BE2C (cell line): ENCODE data around the gene ZNF787.
A peak's percentile ranks its signal among the peaks of the same experiment; 100 is the strongest.
"Not testable (repeated sequence)": the region's sequence is repeated elsewhere in the genome, so short reads cannot be mapped to it uniquely, and the experiment has no call there.

Source experiments
- DNase-seq: peaks from one replicate; pipeline ENCODE4 v3.0.0-alpha.2; 2020
- H3K27me3 ChIP-seq: fragments of 250-450 bp; sonication (Bioruptor Pico); 2 replicates; pipeline ENCODE4 v1.5.1; 2020; ENCODE audit warnings: mild to moderate bottlenecking
- H3K36me3 ChIP-seq: fragments of 250-450 bp; sonication (Bioruptor Pico); 2 replicates; pipeline ENCODE4 v1.5.1; 2020; ENCODE audit warnings: mild to moderate bottlenecking
- H3K4me1 ChIP-seq: fragments of 250-450 bp; sonication (Bioruptor Pico); 2 replicates; pipeline ENCODE4 v1.5.1; 2020
- H3K4me3 ChIP-seq: 2 replicates; pipeline ENCODE4 v1.5.1; 2011; ENCODE audit warnings: low read depth, low read length
- H3K9me3 ChIP-seq: fragments of 250-450 bp; sonication (Bioruptor Pico); 2 replicates; pipeline ENCODE4 v1.5.1; 2020
- TF ChIP-seq, protein P1 (sequence below): IDR thresholded peaks from 2 replicates; pipeline ENCODE4 v1.5.1; 2012; ENCODE audit warnings: mild to moderate bottlenecking, low read depth, low read length

ZNF787 gene

GRCh38 chr19:56107626-56108351 lies 13.3 kb downstream of the ZNF787 start:
- Histone ChIP-seq H3K27me3 (no peaks in the 10 kb centered on the region), H3K4me1 (no peaks in the 10 kb centered on the region; the same call in 1 of the 2 replicates), H3K9me3 (no peaks in the 10 kb centered on the region; the same call in 1 of the 2 replicates), H3K36me3 (peaks cover under 1% of the 10 kb centered on the region), H3K4me3 (no peak overlapping the region)
- DNase-seq: no peak
- TF ChIP-seq, protein P1, sequence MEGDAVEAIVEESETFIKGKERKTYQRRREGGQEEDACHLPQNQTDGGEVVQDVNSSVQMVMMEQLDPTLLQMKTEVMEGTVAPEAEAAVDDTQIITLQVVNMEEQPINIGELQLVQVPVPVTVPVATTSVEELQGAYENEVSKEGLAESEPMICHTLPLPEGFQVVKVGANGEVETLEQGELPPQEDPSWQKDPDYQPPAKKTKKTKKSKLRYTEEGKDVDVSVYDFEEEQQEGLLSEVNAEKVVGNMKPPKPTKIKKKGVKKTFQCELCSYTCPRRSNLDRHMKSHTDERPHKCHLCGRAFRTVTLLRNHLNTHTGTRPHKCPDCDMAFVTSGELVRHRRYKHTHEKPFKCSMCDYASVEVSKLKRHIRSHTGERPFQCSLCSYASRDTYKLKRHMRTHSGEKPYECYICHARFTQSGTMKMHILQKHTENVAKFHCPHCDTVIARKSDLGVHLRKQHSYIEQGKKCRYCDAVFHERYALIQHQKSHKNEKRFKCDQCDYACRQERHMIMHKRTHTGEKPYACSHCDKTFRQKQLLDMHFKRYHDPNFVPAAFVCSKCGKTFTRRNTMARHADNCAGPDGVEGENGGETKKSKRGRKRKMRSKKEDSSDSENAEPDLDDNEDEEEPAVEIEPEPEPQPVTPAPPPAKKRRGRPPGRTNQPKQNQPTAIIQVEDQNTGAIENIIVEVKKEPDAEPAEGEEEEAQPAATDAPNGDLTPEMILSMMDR: no peak

- DNase-seq: no peak
- no peaks in the 10 kb centered on the region; the same call in 1 of the 2 replicates for H3K9me3 ChIP-seq
- H3K36me3 ChIP-seq: peaks cover 9% of the 10 kb centered on the region
- TF ChIP-seq, protein P1: no peak
- no peaks in the 10 kb centered on the region; the same call in 1 of the 2 replicates for H3K4me1 ChIP-seq
- H3K27me3 ChIP-seq: no peaks in the 10 kb centered on the region
- no peak overlapping the region for H3K4me3 ChIP-seq
These were observed 14.1 kb downstream of the ZNF787 start for GRCh38 chr19:56106993-56107392.

- Histone ChIP-seq H3K4me3 (no peak overlapping the region), H3K36me3 (peaks cover 14% of the 10 kb centered on the region), H3K27me3 (no peaks in the 10 kb centered on the region), H3K9me3 (no peaks in the 10 kb centered on the region; the same call in 1 of the 2 replicates), H3K4me1 (no peaks in the 10 kb centered on the region; the same call in 1 of the 2 replicates)
- DNase-seq: no peak
- TF ChIP-seq, protein P1: no peak
These were observed 14.7 kb downstream of the ZNF787 start for GRCh38 chr19:56106397-56106849.

- not testable (repeated sequence) for DNase-seq, H3K4me1 ChIP-seq, H3K4me3 ChIP-seq, H3K27me3 ChIP-seq, H3K9me3 ChIP-seq
- H3K36me3 ChIP-seq: peaks cover 16% of the 10 kb centered on the region
These were observed 15.2 kb downstream of the ZNF787 start for GRCh38 chr19:56105831-56106396.

GRCh38 chr19:56105090-56105701 lies 15.9 kb downstream of the ZNF787 start:
- Histone ChIP-seq H3K27me3 (no peaks in the 10 kb centered on the region), H3K4me3 (no peak overlapping the region), H3K36me3 (peaks cover 18% of the 10 kb centered on the region), H3K4me1 (no peaks in the 10 kb centered on the region), H3K9me3 (no peaks in the 10 kb centered on the region; the same call in 1 of the 2 replicates)
- peak; percentile 44 for DNase-seq
- TF ChIP-seq, protein P1: peak; percentile 51

- Histone ChIP-seq H3K27me3 (no peaks in the 10 kb centered on the region), H3K9me3 (no peaks in the 10 kb centered on the region), H3K36me3 (peaks cover 23% of the 10 kb centered on the region), H3K4me1 (no peaks in the 10 kb centered on the region), H3K4me3 (no peak overlapping the region)
- DNase-seq: no peak
- TF ChIP-seq, protein P1: no peak
These were observed 16.7 kb downstream of the ZNF787 start for GRCh38 chr19:56104423-56104822.
